ENCODE measurements around the gene NOP9. TPM values are rescaled to one million over a fixed set of nuclear protein-coding genes. Genes with fewer than 3 reads are reported as not detected.

Gene NOP9
- total RNA-seq, 1 experiment from 2014 or later = 25.3 TPM

- Histone ChIP-seq H3K27ac (ENCODE audit: low read length) (no peak overlapping the region), H3K27me3 (ENCODE audit: control insufficient read depth, insufficient read depth, low read length) (no peaks in the 10 kb centered on the region), H3K4me3 (ENCODE audit: low read depth in 2 of 2, low read length in 2 of 2) (no peak overlapping the region), H3K4me1 (ENCODE audit: control insufficient read depth, insufficient read depth, low read length) (no peaks in the 10 kb centered on the region), H3K9me3 (ENCODE audit: control insufficient read depth, insufficient read depth, low read depth, low read length) (no peaks in the 10 kb centered on the region), H3K36me3 (ENCODE audit: control insufficient read depth, insufficient read depth, low read length) (no peaks in the 10 kb centered on the region)
- in situ Hi-C loops (cut with HindIII; ENCODE audit: low pct_unique_long_range_greater_than_20kb, low sequenced_read_pairs) = no loop called here
- POLR2A ChIA-PET = no interaction called here
- CTCF ChIA-PET = no interaction called here
- BruUV-seq (replicated peaks) = no TSS peak
- DNase-seq (ENCODE audit: low read depth, low spot score) (no peak), ATAC-seq (no peak)
- intact Hi-C loops (cut with micrococcal nuclease; ENCODE audit: unreplicated experiment) = no loop called here
- TF ChIP-seq REST (IDR thresholded peaks at IDR 0.05; ENCODE audit: insufficient read depth in 1 of 2, low read depth in 2 of 2, low read length in 1 of 2) = no peak
- no peak for TF ChIP-seq TCF7L2 (IDR thresholded peaks at IDR 0.05; ENCODE audit: low read depth, low read length)
- TF ChIP-seq CTCF (IDR thresholded peaks at IDR 0.05) = no peak
- TF ChIP-seq SIN3A (IDR thresholded peaks at IDR 0.05; ENCODE audit: borderline replicate concordance, insufficient read depth, low read depth, low read length) = no peak
- no peak for TF ChIP-seq POLR2AphosphoS5 (IDR thresholded peaks at IDR 0.05; ENCODE audit: low read depth, low read length)
Observed at GRCh38 chr14:24264298-24264697, 35.4 kb upstream of the NOP9 start.

- Histone ChIP-seq H3K4me3 (ENCODE audit: low read depth in 2 of 2, low read length in 2 of 2) (no peak overlapping the region), H3K27ac (ENCODE audit: low read length) (no peak overlapping the region), H3K9me3 (ENCODE audit: control insufficient read depth, insufficient read depth, low read depth, low read length) (no peaks in the 10 kb centered on the region), H3K27me3 (ENCODE audit: control insufficient read depth, insufficient read depth, low read length) (no peaks in the 10 kb centered on the region), H3K36me3 (ENCODE audit: control insufficient read depth, insufficient read depth, low read length) (no peaks in the 10 kb centered on the region), H3K4me1 (ENCODE audit: control insufficient read depth, insufficient read depth, low read length) (peaks cover 3% of the 10 kb centered on the region; the same call in 1 of the 2 replicates)
- TF ChIP-seq TCF7L2 (IDR thresholded peaks at IDR 0.05; ENCODE audit: low read depth, low read length) = no peak
- ChIA-PET POLR2A (no interaction called here), CTCF (interaction anchor here (0.6 kb wide), 1 partner anchor 31 kb away, joined by 3 read pairs; no protein-coding TSS in a partner anchor)
- intact Hi-C loops (cut with micrococcal nuclease; ENCODE audit: unreplicated experiment) (no loop called here), in situ Hi-C loops (cut with HindIII; ENCODE audit: low pct_unique_long_range_greater_than_20kb, low sequenced_read_pairs) (no loop called here)
- BruUV-seq (replicated peaks) = no TSS peak
- ATAC-seq (no peak), DNase-seq (ENCODE audit: low read depth, low spot score) (no peak)
Observed at GRCh38 chr14:24266344-24267244, 33.1 kb upstream of the NOP9 start.

- BruUV-seq (replicated peaks) = no TSS peak
- Histone ChIP-seq H3K27me3 (ENCODE audit: control insufficient read depth, insufficient read depth, low read length) (no peaks in the 10 kb centered on the region), H3K36me3 (ENCODE audit: control insufficient read depth, insufficient read depth, low read length) (no peaks in the 10 kb centered on the region), H3K27ac (ENCODE audit: low read length) (no peak overlapping the region), H3K4me3 (ENCODE audit: low read depth in 2 of 2, low read length in 2 of 2) (no peak overlapping the region), H3K4me1 (ENCODE audit: control insufficient read depth, insufficient read depth, low read length) (peaks cover 3% of the 10 kb centered on the region; the same call in 1 of the 2 replicates), H3K9me3 (ENCODE audit: control insufficient read depth, insufficient read depth, low read depth, low read length) (no peaks in the 10 kb centered on the region)
- intact Hi-C loops (cut with micrococcal nuclease; ENCODE audit: unreplicated experiment) (no loop called here), in situ Hi-C loops (cut with HindIII; ENCODE audit: low pct_unique_long_range_greater_than_20kb, low sequenced_read_pairs) (no loop called here)
- no peak for TF ChIP-seq TCF7L2 (IDR thresholded peaks at IDR 0.05; ENCODE audit: low read depth, low read length)
- no peak for TF ChIP-seq REST (IDR thresholded peaks at IDR 0.05; ENCODE audit: insufficient read depth in 1 of 2, low read depth in 2 of 2, low read length in 1 of 2)
- POLR2A ChIA-PET = no interaction called here
- ATAC-seq = no peak
- no peak for DNase-seq (ENCODE audit: low read depth, low spot score)
- CTCF ChIA-PET = no interaction called here
Observed at GRCh38 chr14:24267516-24267915, 32.1 kb upstream of the NOP9 start.
